ENCODE data around the gene EFL1.
"Not testable (repeated sequence)": the region's sequence is repeated elsewhere in the genome, so short reads cannot be mapped to it uniquely, and the experiment has no call there.

EFL1 gene

DNA sequence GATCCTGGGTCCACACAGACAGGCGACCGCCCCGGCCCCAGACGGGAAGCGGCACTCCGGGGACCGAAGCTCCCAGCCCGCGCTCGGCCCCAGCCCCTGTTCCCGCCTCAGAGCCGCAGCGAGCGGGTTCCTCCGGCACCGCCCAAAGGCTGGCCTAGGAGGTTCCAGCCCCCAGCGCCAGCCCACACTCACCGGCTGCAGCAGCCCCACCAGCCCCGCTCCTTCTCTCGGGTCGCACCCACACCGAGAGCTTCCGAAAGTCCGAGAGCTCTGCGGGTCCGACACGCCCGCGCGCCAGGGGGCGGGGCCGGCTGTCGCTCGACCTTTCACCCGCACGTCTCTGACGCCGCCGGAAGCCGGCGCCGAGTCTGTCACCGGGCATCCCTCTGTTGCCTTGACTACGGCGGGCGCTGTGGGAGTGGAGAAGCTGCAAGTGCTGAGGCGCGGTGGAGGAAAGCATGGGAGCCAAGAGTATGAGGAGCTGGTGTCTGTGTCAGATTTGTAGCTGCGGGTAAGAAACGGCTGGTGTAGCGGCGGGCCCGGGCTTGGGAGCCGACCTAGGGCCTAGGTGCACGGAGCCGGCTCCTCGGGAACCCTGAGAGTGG lies at the start of gene EFL1, which contains the start of gene SAXO2:
TSS of gene EFL1 (minus strand) at position 313 of the 605 bp plus-strand sequence. CDS start 956 bp downstream, outside the sequence.
TSS of gene SAXO2 (plus strand) at position 397 of the 605 bp plus-strand sequence. CDS start at position 459, 62 bp downstream.
- DNase-seq (ENCODE audit: low spot score), result peak; percentile 92

DNA sequence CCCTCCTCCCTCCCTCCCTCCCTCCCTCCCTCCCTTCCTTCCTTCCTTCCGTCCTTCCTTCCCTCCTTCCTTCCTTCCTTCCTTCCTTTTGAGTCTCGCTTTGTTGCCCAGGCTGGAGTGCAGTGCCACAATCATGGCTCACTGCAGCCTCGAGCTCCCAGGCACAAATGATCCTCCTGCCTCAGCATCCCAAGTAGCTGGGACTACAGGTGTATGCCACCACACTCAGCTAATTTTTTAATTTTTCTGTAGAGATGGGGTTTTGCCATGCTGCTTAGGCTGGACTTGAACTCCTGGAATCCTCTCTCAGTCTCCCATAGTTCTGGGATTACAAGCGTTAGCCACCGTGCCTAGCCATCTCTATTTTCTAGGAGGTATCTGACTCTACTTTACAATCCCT lies 48.8 kb upstream of the EFL1 start:
- not testable (repeated sequence) for DNase-seq (ENCODE audit: low spot score)

DNA sequence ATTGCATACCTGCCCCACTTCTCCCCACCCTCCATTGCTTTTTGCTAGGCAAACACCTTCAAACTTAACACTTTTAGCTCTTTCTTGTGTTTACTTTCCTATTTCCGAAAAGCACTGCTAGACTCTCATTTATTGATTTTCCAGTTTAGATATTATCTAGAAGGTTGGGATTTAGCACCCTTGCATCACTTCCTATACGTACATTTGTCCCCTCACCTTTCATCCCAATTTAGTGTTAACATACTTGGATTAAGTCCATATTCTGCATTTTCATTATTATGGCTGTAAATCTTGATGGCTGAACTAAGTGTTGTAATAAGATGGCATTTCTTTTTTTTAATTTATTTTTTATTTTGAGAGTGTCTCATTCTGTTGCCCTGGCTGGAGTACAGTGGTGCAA lies 47.3 kb upstream of the EFL1 start:
- no peak for DNase-seq (ENCODE audit: low spot score)

DNA sequence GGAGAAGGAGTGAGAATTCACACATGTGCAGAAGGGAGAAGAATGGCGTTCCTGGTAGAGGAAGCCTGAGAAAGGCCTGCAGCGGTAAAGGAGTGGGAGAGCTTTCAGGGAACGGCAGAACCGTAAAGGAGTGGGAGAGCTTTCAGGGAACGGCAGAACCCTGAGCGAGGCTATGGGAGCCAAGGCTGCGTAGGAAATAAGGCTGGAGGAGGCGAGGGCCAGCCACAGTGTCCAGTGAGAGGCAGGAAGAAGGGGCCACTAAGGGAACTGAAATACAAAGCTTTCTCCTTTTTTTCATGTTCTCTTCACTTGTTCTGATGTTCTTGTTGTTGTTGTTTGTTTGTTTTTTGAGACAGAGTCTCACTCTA lies 45.2 kb upstream of the EFL1 start:
- no peak for DNase-seq (ENCODE audit: low spot score)

DNA sequence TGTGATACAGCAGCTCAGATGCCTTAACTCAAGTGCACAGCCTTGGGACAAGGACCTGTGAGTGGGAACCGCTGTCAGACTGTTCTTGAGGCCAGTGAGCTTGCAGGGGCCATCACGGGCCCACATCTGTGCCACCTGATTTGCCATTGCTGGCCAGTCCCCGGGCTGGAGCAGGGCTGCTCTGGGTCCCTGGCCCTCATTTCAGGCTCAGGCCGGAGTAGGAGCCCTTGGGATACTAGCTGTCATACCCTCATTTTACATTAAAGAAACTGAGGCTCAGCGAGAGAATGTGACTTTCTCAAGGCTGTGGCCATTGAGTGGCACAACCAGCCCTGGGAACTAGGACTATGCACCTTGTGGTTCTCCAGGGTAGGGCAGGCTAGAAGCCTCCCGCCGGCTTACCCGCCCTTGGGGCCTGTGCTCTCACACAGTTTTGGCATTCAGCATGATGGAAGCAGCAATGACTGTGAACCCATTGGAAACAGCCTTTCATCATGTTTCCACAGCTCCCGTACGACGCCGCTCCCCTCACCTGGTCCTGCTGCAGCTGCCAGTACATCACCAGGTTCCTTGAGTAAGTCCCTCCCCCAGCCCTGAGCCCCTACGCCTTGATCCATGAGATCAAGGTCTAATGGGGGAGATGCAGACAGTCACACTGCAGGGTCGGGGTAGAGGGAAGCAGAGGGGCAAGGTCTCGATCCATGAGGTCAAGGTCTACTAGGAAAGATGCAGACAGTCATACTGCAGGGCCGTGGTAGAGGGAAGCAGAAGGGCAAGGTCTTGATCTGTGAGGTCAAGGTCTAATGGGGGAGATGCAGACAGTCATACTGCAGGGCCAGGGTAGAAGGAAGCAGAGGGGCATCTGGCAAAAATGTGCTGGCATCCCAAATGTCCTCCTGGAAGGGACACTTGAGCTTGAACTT lies 44.5 kb upstream of the EFL1 start:
- no peak for DNase-seq (ENCODE audit: low spot score)

DNA sequence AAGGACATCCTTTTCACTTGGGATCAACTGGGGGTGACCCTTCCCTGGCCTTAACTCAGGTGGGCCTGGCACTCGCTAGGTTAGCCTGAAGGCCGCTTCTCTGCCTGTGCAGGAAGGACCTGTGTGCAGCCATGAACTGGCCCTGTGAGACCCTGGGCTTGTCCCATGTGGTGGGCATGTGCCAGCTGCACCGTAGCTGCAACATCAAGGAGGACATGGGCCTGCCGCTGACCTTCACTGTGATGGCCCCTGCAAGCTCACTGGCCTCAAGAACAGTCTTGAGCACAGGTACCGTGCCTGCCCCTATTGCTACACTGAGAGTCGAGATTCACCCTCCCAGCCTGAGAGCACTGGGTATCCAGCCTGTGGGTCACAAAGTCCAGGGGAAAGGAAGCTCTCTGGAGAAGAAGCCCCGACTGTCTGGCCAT lies 43.1 kb upstream of the EFL1 start:
- no peak for DNase-seq (ENCODE audit: low spot score)

DNA sequence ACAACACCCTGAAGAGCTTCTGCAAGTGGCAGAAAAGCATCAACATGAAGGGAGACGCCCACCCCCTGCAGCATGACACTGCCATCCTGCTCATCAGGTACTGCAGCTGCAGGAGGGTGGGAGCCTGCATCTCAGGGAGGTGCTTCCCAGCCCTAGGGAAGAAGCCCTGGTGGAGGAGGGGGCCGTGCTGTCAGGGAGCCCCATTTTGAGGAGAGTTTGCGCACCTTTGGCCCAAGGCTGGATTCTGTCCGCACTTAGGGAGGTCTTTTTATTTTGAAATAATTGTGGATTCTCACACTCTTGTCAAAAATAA lies 42.2 kb upstream of the EFL1 start:
- no peak for DNase-seq (ENCODE audit: low spot score)

DNA sequence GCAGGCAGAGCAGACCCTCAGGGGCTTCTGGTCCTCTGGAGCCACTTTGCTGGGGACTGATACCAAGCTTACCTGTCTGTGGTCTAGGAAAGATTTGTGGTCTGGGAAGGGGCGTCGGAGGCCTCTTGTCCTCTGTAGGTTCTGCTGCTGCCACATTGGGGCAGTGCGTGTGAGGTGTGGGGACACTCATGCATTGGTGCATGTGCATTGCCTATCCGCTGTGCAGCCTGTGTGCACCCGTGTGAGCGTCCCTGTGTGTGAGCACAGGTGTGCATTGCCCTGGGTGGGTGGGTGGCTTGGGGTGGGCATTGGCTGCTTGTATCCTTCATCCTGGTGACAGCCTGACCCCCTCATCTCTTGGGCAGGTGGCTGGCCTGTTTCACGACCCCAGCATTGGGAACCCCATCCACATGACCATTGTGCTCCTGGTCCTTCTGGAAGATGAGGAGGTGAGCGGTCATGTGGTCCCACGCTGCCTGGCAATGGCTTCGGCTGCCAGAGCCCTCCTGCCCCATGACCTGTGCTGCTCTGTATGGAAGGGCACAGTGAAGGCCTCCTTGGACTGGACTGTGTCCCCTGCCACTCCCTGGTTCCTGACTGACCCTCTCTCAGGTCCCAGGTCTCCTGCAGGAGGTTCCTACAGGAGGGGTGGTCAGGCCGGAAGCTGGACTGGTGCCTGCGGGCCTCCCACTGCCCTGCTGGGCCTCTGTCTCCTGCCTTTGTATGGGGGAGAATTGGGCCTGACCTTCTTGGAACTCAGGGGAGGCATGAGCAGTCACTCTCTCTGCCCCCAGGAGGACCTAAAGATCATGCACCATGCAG lies 41.6 kb upstream of the EFL1 start:
- DNase-seq (ENCODE audit: low spot score), result no peak

DNA sequence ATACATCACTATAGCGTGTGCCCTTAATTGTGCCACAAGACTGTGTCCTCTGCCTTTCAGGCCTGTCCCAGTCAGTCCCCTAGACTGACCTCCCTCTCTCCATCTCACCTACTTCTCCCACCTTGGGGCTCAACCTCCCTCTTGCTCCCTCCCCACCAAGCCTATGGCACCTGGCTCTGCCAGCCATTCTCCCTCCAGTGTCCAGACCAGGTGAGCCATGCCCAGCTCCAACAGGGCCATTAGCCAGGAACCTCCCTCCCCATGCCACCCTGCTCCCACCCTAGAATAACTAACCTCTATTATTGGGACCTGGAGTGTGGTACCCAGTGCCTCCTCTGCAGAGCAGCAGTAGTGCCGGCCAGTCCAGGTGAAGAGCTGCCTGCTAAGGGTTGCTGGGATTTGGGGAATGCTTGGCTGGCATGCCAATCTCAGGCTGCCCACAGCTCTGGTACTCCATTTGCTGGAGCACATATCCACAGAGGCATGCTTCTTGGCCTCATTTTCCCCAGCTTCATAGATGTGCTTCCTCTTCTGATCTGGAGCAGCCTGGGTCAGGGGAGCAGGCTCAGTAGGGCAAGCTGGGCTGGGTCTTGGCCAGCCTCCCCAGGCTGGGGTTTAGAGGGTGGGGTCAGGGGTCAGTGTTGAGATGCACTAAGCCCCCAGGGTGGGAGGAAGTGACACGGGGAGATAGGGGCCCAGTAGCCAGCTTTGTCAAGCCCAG lies 38.9 kb upstream of the EFL1 start:
- DNase-seq (ENCODE audit: low spot score), result no peak

DNA sequence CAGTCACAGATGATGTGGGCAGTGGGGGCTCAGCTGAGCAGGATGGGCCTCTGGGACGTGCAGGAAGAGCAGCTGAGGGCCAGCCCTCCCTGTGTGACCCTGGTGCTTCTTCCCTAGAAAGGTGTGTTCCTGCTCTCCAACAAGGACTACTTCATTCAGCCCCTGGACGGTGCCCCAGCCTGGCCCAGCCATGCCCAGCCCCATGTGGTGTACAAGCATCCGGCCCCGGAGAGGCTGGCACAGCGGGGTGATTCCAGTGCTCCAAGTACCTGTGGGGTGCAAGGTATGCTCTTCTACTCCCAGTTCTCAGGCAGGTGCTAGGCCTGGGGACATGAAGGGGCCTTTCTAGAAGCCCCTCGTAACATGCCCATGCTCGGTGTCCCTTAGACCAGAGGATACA lies 38.3 kb upstream of the EFL1 start:
- no peak for DNase-seq (ENCODE audit: low spot score)

DNA sequence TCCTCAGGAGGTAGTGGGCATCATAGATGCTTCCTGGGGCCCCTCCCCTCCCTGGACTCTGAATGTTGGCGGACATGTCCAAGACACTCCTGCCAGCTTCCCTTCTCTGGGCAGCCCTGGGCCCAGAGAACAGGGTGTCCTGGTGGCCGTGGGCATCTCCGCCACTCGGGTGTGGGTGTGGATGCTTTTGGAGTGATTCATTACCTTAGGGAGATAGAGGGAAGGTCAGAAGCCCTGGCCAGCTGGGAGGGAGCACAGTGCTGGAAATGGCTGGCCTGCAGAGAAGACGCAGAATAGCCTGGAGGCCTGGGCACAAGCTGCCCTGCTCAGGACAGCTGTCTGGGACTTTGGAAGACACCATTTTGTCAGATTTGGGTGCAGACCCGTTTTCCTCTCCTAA lies 37.8 kb upstream of the EFL1 start:
- not testable (repeated sequence) for DNase-seq (ENCODE audit: low spot score)

DNA sequence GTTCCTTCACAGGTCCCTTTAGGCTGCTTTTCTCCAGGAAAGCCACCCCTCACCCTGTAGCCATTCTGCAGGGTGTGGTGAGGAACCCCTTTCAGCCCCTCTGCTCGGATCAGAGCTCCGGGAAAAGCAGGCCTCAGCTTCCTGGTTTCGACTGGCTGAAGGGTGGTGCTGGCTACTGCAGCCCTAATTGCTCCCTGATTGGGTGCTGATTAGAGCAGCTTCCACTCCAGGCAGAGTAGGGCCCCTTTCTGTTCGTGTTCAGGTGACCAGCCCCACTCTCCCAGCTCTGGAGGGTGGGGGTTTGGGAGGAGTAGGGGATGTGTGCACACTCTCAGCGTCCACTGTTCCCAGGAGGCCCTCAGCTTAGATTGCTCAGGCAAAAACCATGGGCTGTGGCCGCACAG lies 37.0 kb upstream of the EFL1 start:
- DNase-seq (ENCODE audit: low spot score), result not testable (repeated sequence)

DNA sequence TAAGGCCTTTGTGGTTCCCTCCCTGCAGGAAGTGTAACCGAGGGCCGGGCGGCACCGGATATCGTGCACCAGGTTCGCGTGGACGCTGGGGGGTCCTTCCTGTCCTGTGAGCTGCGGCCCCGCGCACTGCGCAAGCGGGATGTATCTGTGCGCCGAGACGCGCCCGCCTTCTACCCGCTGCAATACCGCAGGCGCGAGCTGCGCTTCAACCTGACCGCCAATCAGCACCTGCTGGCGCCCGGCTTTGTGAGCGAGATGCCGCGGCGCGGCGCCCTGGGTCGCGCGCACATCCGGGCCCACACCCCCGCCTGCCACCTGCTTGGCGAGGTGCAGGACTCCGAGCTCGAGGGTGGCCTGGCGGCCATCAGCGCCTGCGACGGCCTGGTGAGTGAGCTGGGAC lies 36.0 kb upstream of the EFL1 start:
- DNase-seq (ENCODE audit: low spot score), result peak; percentile 44

DNA sequence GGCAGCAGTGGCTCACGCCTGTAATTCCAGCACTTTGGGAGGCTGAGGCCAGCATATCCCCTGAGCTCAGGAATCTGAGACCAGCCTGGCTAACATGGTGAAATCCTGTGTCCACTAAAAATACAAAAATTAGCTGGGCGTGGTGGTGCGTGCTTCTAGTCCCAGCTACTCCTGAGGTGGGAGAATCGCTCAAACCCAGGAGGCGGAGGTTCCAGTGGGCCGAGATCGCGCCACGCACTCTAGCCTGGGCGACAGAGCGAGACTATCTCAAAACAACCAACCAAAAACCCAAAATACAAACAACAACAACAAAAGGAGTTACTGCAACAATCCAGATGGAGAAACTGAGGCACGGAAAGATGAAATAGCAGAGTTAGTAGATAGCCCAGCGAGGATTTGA lies 35.5 kb upstream of the EFL1 start:
- DNase-seq (ENCODE audit: low spot score), result no peak

DNA sequence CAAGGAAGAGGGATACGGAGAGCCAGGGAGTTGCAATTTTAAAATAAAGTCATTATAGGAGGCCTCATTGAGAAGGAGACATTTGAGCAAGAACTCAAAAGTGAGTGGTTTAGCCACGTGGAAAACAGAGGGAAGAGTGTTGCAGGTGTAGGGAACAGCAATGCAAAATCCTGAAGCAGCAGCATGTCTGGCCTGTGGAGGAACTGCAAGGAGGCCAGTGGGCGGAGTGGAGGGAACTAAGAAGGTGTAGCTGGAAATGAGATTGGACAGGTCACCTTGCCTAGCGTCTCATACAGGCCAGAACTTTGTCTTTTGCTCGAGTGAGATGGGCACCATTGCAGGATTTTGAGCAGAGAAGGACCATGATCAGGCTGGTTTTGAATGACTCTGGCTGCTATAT lies 35.0 kb upstream of the EFL1 start:
- DNase-seq (ENCODE audit: low spot score), result no peak

DNA sequence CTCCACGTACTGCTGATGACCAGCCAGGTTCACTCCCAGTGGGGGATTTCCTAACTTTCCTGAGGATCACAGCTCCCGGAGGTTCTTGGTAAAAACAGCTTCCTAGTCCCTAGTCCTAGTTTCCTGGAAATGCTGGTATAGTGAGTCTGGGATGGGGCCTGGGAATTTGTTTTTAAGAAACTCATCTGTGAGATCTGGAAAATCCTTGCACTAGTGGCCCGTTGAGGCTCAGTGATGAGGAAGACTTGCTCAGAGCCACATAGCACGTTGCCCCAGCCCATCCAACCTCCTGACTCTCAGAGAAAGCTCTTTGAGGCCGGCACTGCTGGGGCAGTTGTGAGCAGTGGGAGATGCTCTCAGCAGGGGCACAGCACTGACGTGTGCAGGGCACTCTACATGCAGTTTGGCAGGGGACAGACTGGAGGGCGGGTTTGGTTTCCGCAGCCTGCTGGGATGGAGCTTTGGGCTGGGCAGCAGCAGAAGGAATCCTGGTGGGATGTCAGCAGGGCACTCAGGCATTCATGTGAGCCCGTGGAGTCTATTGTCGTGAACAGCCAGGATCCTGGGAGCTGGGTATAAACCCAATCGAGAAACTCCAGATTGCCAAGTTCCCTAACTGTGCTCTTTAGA lies 31.6 kb upstream of the EFL1 start:
- no peak for DNase-seq (ENCODE audit: low spot score)

DNA sequence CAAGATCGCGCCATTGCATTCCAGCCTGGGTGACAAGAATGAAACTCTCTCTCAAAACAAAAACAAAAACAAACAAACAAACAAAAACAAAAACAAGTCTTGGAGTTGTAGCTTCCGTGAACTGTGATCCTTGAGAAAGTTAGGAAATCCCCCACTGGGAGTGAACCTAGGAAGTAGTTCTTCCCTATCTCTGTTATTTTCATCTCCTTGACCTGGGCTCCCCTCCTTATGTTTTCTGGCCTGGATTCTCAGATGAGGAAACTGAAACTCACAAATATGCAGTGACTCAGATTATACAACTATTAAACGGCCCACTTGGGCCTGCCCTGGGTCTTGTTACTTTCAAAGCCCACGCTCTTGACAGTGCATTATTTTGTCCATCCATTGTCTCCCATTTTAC lies 29.7 kb upstream of the EFL1 start:
- no peak for DNase-seq (ENCODE audit: low spot score)

DNA sequence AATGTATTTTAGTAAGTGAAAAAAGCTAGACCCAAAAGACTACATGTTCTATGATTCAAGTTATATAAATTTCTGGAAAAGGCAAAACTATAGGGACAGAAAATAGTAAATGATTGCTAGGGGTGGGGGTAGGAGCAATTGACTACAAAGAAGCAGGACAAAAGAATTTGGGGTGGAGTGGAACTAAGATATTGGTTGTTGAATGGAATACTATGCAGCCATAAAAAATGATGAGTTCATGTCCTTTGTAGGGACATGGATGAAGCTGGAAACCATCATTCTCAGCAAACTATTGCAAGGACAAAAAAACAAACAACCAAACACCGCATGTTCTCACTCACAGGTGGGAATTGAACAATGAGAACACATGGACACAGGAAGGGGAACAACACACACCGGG lies 25.7 kb upstream of the EFL1 start:
- DNase-seq (ENCODE audit: low spot score), result not testable (repeated sequence)

DNA sequence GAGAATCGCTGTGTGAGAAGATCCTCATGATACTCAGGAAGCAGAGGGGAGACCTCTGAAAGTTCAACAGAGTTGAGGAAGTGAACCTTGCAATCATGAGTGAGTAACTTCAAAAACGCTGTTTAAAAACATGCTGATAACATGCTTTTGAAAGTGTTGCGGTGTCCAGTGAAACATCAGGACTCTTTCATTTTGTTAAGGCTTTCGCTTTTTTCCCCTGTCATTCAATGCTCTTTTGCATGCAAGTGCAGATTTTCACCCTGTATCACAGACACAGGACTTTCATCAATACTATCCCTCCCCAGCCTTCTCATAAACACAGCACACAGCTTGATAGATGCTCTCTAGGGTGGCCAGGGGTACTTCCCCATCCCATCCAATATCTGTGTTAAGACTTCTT lies 23.9 kb upstream of the EFL1 start:
- DNase-seq (ENCODE audit: low spot score), result peak; percentile 35

DNA sequence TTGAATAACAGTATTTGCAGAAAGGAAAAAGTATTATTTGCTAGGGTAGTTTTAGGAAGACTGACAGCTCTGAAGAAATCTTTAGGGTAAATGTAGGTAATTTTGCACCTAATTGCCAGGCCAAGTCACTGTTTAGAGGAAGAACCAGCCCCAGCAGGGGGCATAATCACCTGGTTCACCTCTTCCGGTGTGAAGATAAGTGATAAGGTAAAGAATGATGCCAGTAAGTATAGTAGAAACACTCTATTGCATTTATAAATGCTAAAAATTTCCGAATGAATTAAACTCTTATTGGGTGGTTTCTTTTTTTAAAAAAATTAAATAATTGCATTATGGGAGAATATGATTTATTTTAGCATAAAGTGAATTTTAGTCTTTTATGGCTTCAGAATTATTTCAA lies 21.8 kb upstream of the EFL1 start:
- DNase-seq (ENCODE audit: low spot score), result not testable (repeated sequence)

DNA sequence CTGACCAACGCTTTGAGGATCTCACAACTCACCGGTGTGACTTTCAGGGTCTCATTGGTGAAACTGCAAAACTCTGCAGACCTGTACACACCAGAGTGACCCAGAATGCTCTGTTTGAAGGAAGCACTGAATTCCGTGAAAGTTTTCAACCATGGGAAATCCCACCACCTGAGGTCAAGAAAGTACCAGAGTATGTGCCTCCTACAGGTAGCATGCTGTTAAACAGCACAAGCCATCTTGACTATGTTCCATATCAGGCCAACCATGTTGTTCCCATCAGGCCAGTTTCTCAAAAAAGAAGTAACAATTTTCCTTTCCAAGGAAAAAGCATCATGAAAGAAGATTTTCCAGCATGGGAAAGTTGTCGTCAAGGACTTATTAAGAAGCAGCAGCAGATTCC lies 19.9 kb upstream of the EFL1 start:
- not testable (repeated sequence) for DNase-seq (ENCODE audit: low spot score)

DNA sequence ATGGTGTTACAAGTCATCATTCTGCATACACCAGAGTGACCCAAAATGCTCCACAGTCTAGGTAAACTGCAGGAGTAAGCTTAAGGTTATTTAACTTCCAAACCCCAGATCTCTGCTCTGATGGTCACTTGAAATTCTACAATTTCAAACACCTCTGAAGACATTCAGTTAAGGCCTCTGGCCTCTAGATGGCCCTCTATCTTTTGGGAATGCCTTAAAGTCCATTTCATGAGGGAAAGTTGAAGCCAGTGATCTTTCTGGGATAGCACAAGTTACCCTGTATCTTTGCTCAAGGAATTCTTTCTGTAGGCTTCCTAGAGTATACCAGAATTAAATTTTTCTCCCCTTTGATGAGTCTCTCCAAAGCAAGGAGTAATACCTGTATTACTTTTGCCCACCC lies 18.7 kb upstream of the EFL1 start:
- DNase-seq (ENCODE audit: low spot score), result not testable (repeated sequence)

Data from activated CD4-positive, alpha-beta T cell treated with anti-CD3 and anti-CD28 coated beads, Interleukin-2, Interleukin-4, amounts not matched to agents 100 ng/mL and 50 ng/mL, durations not matched to agents 16 hours and 8 hours (primary cell).